ENCODE data around the gene SF3B3.
A peak's percentile ranks its signal among the peaks of the same experiment; 100 is the strongest.
"Not testable (repeated sequence)": the region's sequence is repeated elsewhere in the genome, so short reads cannot be mapped to it uniquely, and the experiment has no call there.

Gene SF3B3

GRCh38 chr16:70568601-70569237 is 45.1 kb downstream of the SF3B3 start:
- no peak for DNase-seq (ENCODE audit: low read depth)

- DNase-seq (ENCODE audit: low read depth): no peak
Observed at GRCh38 chr16:70569752-70570151, 46.1 kb downstream of the SF3B3 start.

- no peak for DNase-seq (ENCODE audit: low read depth)
Observed at GRCh38 chr16:70570967-70571570, 47.5 kb downstream of the SF3B3 start.

DNA sequence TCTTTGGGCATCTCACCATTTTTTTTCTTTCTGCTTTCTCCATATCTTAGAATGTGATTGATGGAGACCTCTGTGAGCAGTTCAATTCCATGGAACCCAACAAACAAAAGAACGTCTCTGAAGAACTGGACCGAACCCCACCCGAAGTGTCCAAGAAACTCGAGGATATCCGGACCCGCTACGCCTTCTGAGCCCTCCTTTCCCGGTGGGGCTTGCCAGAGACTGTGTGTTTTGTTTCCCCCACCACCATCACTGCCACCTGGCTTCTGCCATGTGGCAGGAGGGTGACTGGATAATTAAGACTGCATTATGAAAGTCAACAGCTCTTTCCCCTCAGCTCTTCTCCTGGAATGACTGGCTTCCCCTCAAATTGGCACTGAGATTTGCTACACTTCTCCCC is 48.0 kb downstream of the SF3B3 start:
- no peak for DNase-seq (ENCODE audit: low read depth)

DNA sequence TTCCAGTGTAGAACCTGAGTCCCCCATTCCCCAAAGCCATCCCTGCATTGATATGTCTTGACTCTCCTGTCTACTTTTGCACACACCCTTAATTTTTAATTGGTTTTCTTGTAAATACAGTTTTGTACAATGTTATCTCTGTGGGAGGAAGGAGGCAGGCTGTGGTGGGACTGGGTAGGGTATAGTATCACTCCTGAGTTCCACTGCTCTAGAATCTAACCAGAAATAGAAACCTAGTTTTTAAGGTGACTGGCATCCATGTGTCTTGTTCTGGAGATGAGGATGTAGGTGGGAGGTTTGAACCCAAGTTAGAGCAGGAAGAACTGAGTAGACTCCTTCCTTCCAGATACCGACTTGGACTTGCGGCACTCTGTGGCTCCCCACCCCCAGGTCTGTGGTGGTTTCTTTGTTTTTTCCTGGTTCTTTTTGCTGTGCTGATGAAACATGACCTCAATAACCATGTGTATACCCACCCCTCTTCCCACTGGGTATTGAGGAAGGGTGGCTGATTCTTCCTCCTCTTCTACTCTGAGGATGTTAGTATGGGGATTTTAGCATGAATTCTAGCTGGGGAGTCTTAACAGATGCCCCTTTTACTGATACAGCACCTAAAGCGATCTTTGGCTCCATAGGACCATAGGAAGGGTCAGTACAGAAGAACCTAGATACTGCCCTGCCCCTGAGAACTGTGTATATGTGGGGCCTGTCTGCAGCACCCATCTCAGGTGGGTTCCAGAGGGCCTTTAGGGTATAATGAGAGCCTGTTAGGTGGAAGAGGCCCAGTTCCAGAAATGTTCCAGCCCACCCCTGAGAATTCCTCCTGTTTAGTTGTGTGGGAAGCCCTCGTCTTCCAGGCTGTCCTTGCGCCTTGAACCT is 48.7 kb downstream of the SF3B3 start:
- no peak for DNase-seq (ENCODE audit: low read depth)

DNA sequence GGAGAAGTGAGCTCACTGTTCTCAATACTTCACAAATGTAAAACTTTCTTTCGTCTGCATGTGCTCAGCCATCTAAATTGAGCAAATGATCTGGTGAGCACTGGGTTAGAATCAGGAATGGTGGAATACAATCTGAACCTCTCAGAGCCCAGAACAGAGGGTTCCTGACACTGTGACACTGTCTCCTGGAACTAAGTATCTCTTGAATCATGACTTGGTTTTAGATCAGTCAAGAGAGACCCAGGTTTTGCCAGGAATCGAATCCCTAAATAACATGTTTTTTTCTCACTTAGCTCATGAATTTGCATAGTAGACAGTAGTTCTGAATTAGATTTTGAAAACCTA is 49.3 kb downstream of the SF3B3 start:
- DNase-seq (ENCODE audit: low read depth): no peak

DNA sequence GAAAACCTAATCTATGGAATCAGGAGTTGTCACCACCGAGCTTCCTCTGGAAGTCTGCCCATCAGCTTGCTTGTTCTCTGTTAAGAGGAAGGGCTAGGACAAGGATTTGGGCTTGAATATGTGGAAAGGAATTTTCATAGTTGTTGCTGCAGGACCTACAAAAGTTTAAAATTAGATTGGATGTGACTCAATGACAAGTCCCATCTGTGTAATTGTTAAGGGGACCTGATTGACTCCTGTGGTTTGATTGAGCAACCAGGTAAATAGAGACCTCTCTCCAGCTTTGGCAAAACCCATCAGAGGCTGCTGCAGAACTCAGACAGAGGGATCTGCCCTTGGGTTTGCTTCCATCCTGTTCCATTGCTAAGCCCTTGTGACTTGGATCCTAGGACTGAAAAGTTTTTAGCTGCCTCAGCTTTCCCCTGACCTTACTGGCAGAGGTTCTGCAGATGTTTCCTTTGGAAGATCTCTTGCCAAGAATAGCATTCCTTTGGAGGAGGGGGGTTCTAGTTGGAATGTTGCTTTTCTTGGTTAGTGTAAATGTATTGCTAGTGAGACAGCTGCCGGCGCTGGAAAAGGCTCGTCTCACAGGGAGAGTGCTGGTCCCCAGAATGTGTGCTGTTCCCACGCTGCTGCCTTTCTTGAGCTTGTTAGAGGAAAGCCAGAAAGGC is 50.0 kb downstream of the SF3B3 start:
- peak; percentile 51 for DNase-seq (ENCODE audit: low read depth)

DNA sequence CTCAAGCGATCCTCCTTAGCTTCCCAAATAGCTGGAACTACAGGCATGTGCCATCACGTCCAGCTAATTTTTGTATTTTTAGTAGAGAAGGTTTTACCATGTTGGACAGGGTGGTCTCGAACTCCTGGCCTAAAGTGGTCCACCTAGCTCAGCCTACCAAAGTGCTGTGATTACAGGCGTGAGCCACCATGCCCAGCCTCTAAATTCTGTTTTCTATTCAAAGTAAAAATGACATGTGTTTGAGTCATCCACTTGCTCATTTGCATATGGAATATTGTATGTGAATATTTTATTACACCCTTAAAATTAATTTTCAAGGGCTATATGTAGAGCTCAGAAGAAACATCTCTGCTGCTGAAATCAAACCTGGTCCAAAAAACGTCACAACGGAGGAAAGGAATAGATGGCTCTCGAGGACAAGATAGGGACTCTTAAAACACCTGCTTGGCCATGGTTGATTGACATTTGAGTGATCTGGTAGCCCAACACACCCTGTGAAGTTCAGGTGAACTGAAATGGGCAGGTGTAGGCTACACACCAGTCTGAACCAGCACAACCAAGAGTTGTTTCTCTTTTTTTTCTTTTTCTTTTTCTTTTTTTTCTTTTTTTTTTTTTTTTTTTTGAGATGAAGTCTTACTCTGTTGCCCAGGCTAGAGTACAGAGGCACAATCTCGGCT is 51.1 kb downstream of the SF3B3 start:
- DNase-seq (ENCODE audit: low read depth): peak; percentile 65

DNA sequence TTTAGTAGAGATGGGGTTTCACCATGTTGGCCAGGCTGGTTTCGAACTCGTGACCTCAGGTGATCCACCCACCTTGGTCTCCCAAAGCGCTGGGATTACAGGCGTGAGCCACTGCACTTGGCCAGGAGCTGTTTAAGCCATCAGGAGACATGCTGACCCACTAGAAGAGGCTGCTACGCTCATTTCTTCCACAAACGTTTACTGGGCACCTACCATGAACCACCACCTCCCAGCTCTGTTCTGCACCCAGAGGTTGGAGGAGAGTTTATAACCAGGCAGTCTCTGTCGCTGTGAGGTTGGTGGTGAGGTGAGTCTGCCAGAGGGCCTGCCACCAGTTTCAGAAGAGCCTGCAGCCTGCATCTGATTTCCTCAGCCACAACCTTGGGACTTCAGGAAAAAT is 51.8 kb downstream of the SF3B3 start:
- peak; percentile 13 for DNase-seq (ENCODE audit: low read depth)

GRCh38 chr16:70576431-70577255 is 53.0 kb downstream of the SF3B3 start:
- DNase-seq (ENCODE audit: low read depth): peak; percentile 93

GRCh38 chr16:70577256-70577698 is 53.7 kb downstream of the SF3B3 start:
- peak; percentile 64 for DNase-seq (ENCODE audit: low read depth)

DNA sequence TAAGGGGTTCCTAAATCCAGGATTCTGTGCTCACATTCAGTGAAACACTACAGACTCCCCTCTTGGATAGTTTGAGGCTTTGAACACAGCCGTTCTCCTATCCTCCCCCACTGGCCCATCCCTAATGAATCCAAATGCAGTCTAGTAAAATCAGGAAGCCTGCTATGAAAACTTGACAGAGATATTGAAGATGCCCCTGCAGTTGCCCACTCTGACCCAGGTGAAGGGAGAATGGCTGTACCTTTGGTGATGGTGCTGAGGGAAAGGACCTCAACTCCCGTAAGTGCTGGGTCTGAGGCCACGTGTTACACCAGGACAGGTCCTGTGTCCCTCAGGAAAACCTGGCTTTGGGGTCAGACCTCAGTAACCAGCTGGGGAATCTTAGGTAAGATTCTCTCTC is 54.4 kb downstream of the SF3B3 start:
- DNase-seq (ENCODE audit: low read depth): no peak

DNA sequence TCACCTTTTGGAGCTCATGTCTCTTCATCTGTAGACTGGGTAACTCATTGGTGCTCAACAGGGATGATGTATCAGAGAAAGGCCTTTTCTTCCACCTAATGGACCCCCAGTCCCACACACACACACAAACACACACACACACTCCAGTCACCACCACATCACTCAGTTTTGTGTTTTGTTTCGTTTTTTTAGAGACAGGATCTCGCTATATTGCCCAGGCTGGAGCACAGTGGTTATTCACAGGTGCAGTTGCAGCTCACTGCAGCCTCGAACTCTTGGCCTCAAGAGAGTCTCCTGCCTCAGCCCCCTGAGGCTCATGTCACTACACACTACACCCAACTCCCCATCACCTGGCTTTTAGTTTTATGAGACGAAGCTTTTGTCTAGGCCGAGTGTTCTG is 55.6 kb downstream of the SF3B3 start:
- DNase-seq (ENCODE audit: low read depth): no peak

- no peak for DNase-seq (ENCODE audit: low read depth)
Observed at GRCh38 chr16:70579648-70580630, 56.3 kb downstream of the SF3B3 start.

- DNase-seq (ENCODE audit: low read depth): peak; percentile 23
Observed at GRCh38 chr16:70582280-70582978, 58.8 kb downstream of the SF3B3 start.

GRCh38 chr16:70586731-70587130 is 63.1 kb downstream of the SF3B3 start:
- DNase-seq (ENCODE audit: low read depth): no peak

GRCh38 chr16:70588565-70588964 is 64.9 kb downstream of the SF3B3 start:
- peak; percentile 68 for DNase-seq (ENCODE audit: low read depth)

DNA sequence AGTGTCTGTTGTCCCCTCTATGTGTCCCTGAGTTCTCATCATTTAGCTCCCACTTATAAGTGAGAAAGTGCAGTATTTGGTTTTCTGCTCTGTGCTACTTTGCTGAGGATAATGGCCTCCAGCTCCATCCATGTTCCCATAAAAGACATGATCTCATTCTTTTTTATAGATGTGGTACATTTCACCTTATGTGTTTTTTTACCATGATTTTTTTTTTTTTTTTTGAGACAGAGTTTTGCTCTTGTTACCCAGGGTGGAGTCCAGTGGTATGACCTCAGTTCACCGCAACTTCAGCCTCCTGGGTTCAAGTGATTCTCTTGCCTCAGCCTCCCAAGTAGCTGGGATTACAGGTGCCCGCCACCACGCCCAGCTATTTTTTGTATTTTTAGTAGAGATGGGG is 65.8 kb downstream of the SF3B3 start:
- DNase-seq (ENCODE audit: low read depth): not testable (repeated sequence)

DNA sequence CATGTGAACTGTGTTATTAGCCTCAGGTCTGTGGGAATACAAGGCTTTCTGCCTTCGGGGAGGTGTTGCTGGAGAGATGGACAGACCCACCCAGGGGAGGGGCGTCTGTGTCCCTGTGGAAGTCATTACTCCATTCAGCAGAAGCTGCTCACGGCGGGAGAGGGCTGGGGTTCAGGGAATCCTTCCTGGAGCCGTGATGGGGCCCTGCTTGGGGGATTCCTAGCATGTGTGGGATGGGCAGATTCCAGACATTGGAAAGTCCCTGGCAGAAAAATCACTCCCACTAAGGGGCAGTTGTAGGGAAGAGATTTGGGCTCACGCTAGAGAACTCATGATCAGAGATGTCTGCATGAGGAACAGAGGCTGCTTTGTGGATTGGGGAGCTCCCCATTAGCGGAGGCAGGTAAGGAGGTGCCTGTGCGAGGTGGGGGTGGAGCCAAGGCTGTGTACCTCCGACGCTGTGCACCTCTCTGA is 66.4 kb downstream of the SF3B3 start:
- no peak for DNase-seq (ENCODE audit: low read depth)
